Measurements from ENCODE around the gene TSPOAP1.

GRCh38 chr17:58308173-58308984, 20.2 kb downstream of the TSPOAP1 start:
- TF ChIP-seq CTCF (IDR thresholded peaks at IDR 0.05), result peak; percentile 25; the same call in 1 of the 2 replicates
- no peak for TF ChIP-seq REST (IDR thresholded peaks at IDR 0.05; ENCODE audit: low read depth, low read length)
- TF ChIP-seq EZH2phosphoT487 (IDR thresholded peaks at IDR 0.05; ENCODE audit: borderline replicate concordance, low read depth), result no peak
- TF ChIP-seq TEAD4 (IDR thresholded peaks at IDR 0.05; ENCODE audit: borderline replicate concordance, insufficient read depth), result no peak
- no peak for TF ChIP-seq EP300 (IDR thresholded peaks at IDR 0.05; ENCODE audit: borderline replicate concordance in 1 of 2, low read depth in 1 of 2, low read length in 1 of 2)
- no peak for TF ChIP-seq SIN3A (IDR thresholded peaks at IDR 0.05; ENCODE audit: borderline replicate concordance, low read depth, low read length)
- no peak for TF ChIP-seq USF2 (IDR thresholded peaks at IDR 0.05; ENCODE audit: borderline replicate concordance, low read depth, low read length)
- no peak for TF ChIP-seq TCF12 (IDR thresholded peaks at IDR 0.05)
- no peak for TF ChIP-seq FOSL2 (IDR thresholded peaks at IDR 0.05; ENCODE audit: borderline replicate concordance, low read depth)
- no peak for TF ChIP-seq JUND (IDR thresholded peaks at IDR 0.05)
- no peak for TF ChIP-seq ZBTB33 (IDR thresholded peaks at IDR 0.05; ENCODE audit: borderline replicate concordance, low read depth)
- TF ChIP-seq RCOR1 (IDR thresholded peaks at IDR 0.05; ENCODE audit: low read length), result no peak
- no peak for TF ChIP-seq RFX5 (IDR thresholded peaks at IDR 0.05; ENCODE audit: low read length)
- TF ChIP-seq MXI1 (IDR thresholded peaks at IDR 0.05; ENCODE audit: low read depth, low read length), result no peak

All from SK-N-SH (cell line).